Measurements from ENCODE around the gene ALG9. TPM values are rescaled to one million over a fixed set of nuclear protein-coding genes. Genes with fewer than 3 reads are reported as not detected.

Gene ALG9
- total RNA-seq, 1 experiment from 2014 or later, result 19.7 TPM

GRCh38 chr11:111814106-111814505 lies 57.3 kb downstream of the ALG9 start:
- Mint-ChIP-seq H3K27ac (no peak overlapping the region; the same call in 1 of the 2 replicates), H3K27me3 (ENCODE audit: low read depth) (no peaks in the 10 kb centered on the region), H3K36me3 (no peaks in the 10 kb centered on the region), H3K9me3 (no peaks in the 10 kb centered on the region), H3K4me1 (peaks cover 7% of the 10 kb centered on the region), H3K4me3 (no peak overlapping the region)
- DNase-seq (ENCODE audit: low spot score), result no peak
- TF ChIP-seq JUN (CRISPR knock-in tag; IDR thresholded peaks at IDR 0.05) (no peak), ETV6 (CRISPR knock-in tag; IDR thresholded peaks at IDR 0.05) (no peak), ZMAT4 (CRISPR knock-in tag; IDR thresholded peaks at IDR 0.05) (no peak), ZNF121 (CRISPR knock-in tag; IDR thresholded peaks at IDR 0.05) (no peak), SMAD4 (CRISPR knock-in tag; IDR thresholded peaks at IDR 0.05) (no peak), NR1H2 (CRISPR knock-in tag; IDR thresholded peaks at IDR 0.05) (no peak), NFE2L1 (CRISPR knock-in tag; IDR thresholded peaks at IDR 0.05) (no peak)
- ChIA-PET CTCF (no interaction called here), POLR2A (no interaction called here)
- ATAC-seq, result no peak

- ChIA-PET POLR2A (no interaction called here), CTCF (no interaction called here)
- no peak for DNase-seq (ENCODE audit: low spot score)
- TF ChIP-seq E2F1 (CRISPR knock-in tag; IDR thresholded peaks at IDR 0.05) (no peak), TP53 (CRISPR knock-in tag; IDR thresholded peaks at IDR 0.05) (no peak), NR3C1 (CRISPR knock-in tag; conservative IDR thresholded peaks at IDR 0.05; ENCODE audit: low read depth) (no peak), STAT6 (CRISPR knock-in tag; conservative IDR thresholded peaks at IDR 0.05; ENCODE audit: low read depth) (no peak), CTCF (IDR thresholded peaks at IDR 0.05) (no peak)
- no peak for ATAC-seq
- Mint-ChIP-seq H3K4me1 (peaks cover 7% of the 10 kb centered on the region), H3K4me3 (no peak overlapping the region), H3K27ac (no peak overlapping the region), H3K36me3 (no peaks in the 10 kb centered on the region), H3K9me3 (no peaks in the 10 kb centered on the region), H3K27me3 (ENCODE audit: low read depth) (no peaks in the 10 kb centered on the region)
Measured at GRCh38 chr11:111812211-111812610, 59.2 kb downstream of the ALG9 start.

GRCh38 chr11:111811445-111811844 lies 59.9 kb downstream of the ALG9 start:
- Mint-ChIP-seq H3K9me3 (no peaks in the 10 kb centered on the region), H3K36me3 (no peaks in the 10 kb centered on the region), H3K27ac (no peak overlapping the region), H3K4me3 (no peak overlapping the region), H3K27me3 (ENCODE audit: low read depth) (no peaks in the 10 kb centered on the region), H3K4me1 (peaks cover 7% of the 10 kb centered on the region)
- no peak for DNase-seq (ENCODE audit: low spot score)
- CTCF ChIA-PET, result no interaction called here
- POLR2A ChIA-PET, result no interaction called here
- ATAC-seq, result no peak
- TF ChIP-seq ZNF671 (CRISPR knock-in tag; IDR thresholded peaks at IDR 0.05) (no peak), NFYB (CRISPR knock-in tag; conservative IDR thresholded peaks at IDR 0.05; ENCODE audit: low read depth) (no peak), ZBTB21 (CRISPR knock-in tag; IDR thresholded peaks at IDR 0.05; ENCODE audit: borderline replicate concordance) (no peak), NR1H2 (CRISPR knock-in tag; IDR thresholded peaks at IDR 0.05) (no peak), ARID4B (CRISPR knock-in tag; IDR thresholded peaks at IDR 0.05; ENCODE audit: borderline replicate concordance) (no peak), PRRX2 (CRISPR knock-in tag; IDR thresholded peaks at IDR 0.05) (no peak), CREB1 (CRISPR knock-in tag; IDR thresholded peaks at IDR 0.05) (no peak), KAT7 (CRISPR knock-in tag; IDR thresholded peaks at IDR 0.05; ENCODE audit: borderline replicate concordance) (no peak), NFATC4 (CRISPR knock-in tag; IDR thresholded peaks at IDR 0.05) (no peak), JUN (CRISPR knock-in tag; IDR thresholded peaks at IDR 0.05) (no peak), TCF7 (CRISPR knock-in tag; IDR thresholded peaks at IDR 0.05; ENCODE audit: low read depth) (no peak), JAZF1 (CRISPR knock-in tag; IDR thresholded peaks at IDR 0.05) (no peak), FOXP4 (CRISPR knock-in tag; IDR thresholded peaks at IDR 0.05) (no peak)

Measured in WTC11 (cell line).